Measurements from ENCODE around the gene TBXAS1.

TBXAS1 gene

DNA sequence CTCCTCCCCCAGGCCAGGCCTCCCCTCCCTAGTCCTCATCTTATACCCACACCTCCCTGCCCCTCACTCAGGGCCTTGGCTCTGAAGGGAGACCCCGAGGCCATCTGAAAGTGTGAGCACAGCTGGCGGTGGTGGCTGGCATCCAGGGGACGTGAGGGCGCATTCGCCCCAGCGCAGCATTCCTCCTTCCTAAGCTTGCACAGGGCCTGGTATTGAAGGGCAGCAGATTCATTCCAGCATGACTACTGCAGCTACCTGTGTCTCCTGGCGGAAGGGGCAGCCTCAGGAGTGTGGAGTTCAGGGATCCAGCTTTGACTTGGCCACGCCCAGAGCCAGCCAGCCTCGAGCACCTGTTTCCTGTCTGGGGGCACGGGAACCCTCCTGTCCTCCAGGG is 161.1 kb downstream of the TBXAS1 start:
- TF ChIP-seq, protein P1, sequence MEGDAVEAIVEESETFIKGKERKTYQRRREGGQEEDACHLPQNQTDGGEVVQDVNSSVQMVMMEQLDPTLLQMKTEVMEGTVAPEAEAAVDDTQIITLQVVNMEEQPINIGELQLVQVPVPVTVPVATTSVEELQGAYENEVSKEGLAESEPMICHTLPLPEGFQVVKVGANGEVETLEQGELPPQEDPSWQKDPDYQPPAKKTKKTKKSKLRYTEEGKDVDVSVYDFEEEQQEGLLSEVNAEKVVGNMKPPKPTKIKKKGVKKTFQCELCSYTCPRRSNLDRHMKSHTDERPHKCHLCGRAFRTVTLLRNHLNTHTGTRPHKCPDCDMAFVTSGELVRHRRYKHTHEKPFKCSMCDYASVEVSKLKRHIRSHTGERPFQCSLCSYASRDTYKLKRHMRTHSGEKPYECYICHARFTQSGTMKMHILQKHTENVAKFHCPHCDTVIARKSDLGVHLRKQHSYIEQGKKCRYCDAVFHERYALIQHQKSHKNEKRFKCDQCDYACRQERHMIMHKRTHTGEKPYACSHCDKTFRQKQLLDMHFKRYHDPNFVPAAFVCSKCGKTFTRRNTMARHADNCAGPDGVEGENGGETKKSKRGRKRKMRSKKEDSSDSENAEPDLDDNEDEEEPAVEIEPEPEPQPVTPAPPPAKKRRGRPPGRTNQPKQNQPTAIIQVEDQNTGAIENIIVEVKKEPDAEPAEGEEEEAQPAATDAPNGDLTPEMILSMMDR (IDR thresholded peaks at IDR 0.05; ENCODE audit: extremely low read depth, missing control alignments) = no peak
- DNase-seq (ENCODE audit: low spot score) = no peak

DNA sequence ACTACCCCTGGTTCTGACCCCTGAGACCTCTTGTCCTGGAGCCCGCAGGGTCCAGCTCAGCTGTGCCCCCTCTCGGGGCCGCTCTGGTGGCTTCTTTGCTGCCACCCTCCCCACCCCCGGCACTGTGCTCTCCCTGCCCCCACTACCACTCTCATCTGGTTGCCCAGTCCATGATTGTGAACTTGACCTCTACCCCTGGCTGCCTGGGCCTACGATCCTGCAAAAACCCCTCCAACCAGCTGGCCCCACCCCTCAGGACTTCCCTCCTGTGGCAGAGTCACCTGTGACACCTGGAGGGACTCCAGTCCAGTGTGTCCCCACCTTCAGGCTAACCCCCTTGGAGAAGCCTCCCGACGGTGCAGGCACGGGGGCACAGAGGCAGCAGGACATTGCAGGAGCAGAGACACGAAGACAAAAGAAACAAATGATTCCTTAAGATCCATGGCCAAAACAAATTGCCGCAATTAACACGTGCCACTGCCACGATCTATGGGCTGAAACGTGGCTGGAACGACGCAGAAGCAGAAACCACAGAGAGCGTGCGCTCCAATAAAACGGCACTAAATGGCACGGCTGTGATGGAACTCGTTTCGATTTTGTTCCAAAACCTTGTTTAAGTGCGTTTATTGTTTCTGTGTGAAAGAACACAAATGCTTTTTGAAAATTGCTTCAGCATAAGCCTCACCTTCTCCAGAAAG is 161.7 kb downstream of the TBXAS1 start:
- no peak for DNase-seq (ENCODE audit: low spot score)
- TF ChIP-seq, protein P1 (IDR thresholded peaks at IDR 0.05; ENCODE audit: extremely low read depth, missing control alignments) = no peak

DNA sequence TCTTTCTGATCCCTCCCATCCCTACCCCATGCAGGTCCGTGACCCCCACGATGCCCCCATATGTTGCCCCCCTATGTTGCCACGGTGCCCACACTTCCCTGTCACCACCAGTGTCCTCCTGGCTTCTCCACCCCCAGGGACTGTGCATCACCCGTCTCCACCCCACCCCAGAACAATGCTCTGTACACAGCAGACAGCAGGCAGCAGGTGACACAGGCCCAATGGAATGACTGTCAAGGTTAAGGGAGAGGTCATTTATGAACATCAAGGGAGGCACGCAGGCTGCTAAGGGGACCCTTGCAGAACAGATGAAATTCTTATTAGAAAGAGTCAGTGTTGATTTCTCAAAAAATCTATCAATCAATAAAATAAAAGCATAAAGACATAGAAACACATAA is 162.2 kb downstream of the TBXAS1 start:
- DNase-seq (ENCODE audit: low spot score) = no peak
- TF ChIP-seq, protein P1 (IDR thresholded peaks at IDR 0.05; ENCODE audit: extremely low read depth, missing control alignments) = no peak

DNA sequence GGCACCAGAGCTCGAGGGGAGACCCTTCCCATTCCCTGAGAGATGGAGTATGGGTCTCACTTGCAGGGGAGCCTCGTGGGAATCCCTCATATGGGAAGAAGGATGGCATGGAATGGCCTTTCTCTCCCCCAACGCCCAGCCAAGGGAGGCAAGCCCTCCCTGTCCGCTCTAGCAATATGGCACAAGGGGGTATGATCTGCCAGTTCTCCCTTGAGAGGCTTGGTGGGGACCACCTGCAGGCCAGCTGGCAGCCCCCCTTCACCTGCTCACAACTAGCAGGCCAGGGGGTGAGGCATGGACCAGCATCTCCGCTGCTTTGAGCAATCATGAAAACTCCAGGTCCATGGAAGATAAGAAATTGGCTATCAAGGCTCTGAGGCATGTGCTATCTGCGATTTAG is 162.8 kb downstream of the TBXAS1 start:
- TF ChIP-seq, protein P1 (IDR thresholded peaks at IDR 0.05; ENCODE audit: extremely low read depth, missing control alignments) = no peak
- DNase-seq (ENCODE audit: low spot score) = no peak

DNA sequence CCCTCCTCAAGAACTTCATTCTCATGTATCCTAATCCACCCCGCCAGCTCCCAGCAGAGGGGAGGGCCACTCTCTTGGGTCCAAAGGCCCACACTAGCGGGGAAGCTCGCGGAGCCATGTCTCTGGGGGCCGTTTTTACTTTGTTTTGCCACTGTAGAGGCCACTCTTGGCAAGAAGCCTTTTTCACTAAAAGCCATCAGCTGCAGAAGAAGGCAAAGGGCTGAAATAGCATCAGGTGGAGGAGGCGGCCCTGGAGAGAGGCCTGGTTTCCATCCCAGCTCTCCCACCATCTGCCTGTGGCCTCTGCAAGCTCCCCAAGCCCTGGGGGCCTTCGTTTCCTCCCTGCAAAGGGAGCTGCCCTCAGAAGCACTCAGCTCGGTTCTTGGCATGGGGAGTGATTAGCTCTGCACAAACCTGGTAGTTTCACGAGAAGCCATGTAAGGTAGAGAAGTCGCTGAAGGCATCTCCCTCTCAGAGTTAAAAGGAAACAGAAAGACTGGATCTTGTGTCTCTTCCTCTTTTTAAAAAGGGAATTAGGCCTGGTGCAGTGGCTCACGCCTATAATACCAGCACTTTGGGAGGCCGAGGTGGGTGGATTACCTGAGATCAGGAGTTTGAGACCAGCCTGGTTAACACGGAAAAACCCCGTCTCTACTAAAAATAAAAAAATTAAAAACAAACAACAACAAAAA is 163.4 kb downstream of the TBXAS1 start:
- TF ChIP-seq, protein P1 (IDR thresholded peaks at IDR 0.05; ENCODE audit: extremely low read depth, missing control alignments) = no peak

DNA sequence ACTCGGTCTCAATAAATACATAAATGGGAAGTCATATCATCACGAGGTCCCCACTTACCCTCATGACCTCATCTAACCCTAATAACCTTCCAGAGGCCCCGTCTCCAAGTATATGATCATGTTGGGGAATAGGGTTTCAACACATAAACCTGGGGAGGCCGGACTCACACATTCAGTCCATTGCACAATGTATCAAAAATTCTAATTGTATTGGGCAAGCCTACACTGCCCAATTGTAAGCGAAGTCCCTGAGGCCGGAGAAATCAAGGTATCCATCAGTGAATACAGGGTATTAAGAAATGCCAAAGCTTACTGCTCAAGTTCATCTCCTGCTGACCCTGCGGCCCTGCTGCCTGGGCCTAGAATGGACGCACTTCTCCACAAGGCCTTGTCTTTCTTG is 164.1 kb downstream of the TBXAS1 start:
- no peak for DNase-seq (ENCODE audit: low spot score)
- TF ChIP-seq, protein P1 (IDR thresholded peaks at IDR 0.05; ENCODE audit: extremely low read depth, missing control alignments) = no peak

More for the DNA sequence above, 163.4 kb downstream of the TBXAS1 start:
- no peak for DNase-seq (ENCODE audit: low spot score)

DNA sequence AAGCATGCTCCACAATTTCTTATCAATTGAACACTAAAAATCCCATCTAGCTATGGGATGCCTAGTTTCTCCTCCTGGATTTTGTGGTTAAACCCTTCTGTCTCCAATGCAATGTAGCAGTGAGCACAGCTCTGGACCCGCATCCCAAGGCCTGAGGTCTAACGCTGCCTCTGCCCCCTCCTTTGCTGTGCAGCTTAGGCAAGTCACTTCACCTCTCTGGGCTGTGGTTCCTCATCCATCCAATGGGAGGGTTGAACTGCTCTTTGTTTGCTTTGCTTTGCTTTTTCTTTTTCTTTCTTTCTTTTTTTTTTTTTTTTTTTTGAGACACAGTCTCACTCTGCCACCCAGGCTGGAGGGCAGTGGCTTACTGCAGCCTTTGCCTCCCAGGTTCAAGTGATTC is 164.5 kb downstream of the TBXAS1 start:
- TF ChIP-seq, protein P1 (IDR thresholded peaks at IDR 0.05; ENCODE audit: extremely low read depth, missing control alignments) = no peak

More for the DNA sequence above, 164.5 kb downstream of the TBXAS1 start:
- DNase-seq (ENCODE audit: low spot score) = no peak
